Loucy (cell line): ENCODE results near the gene MYBPHL.

Experiments
- H2AFZ ChIP-seq: fragments of 200-600 bp; sonication (generic); 2 replicates; pipeline ENCODE4 v1.6.0; 2016; ENCODE audit warnings: antibody characterized with exemption, mild to moderate bottlenecking, low read length, moderate library complexity
- H3F3A ChIP-seq: fragments of 200-600 bp; 2 replicates; pipeline ENCODE4 v1.6.0; 2016; ENCODE audit warnings: antibody characterized with exemption, low read depth, mild to moderate bottlenecking
- H3K27me3 ChIP-seq: fragments of 200-600 bp; sonication (generic); 2 replicates; pipeline ENCODE4 v1.6.1; 2014; ENCODE audit warnings: low read length, mild to moderate bottlenecking; ENCODE audit not compliant: insufficient read depth, poor library complexity, severe bottlenecking
- H3K36me3 ChIP-seq: fragments of 200-600 bp; sonication (generic); 2 replicates; pipeline ENCODE4 v1.6.1; 2016; ENCODE audit warnings: low read length; ENCODE audit not compliant: insufficient read depth
- H3K4me1 ChIP-seq: fragments of 200-600 bp; sonication (generic); 2 replicates; pipeline ENCODE4 v1.5.1; 2014; ENCODE audit warnings: low read length, mild to moderate bottlenecking; ENCODE audit not compliant: insufficient read depth, poor library complexity, severe bottlenecking
- H3K4me2 ChIP-seq: fragments of 200-600 bp; sonication (generic); 2 replicates; pipeline ENCODE4 v1.6.0; 2014; ENCODE audit warnings: antibody characterized with exemption, low read length, low read depth, mild to moderate bottlenecking; ENCODE audit not compliant: poor library complexity, severe bottlenecking
- H3K4me3 ChIP-seq: fragments of 200-600 bp; sonication (generic); 2 replicates; pipeline ENCODE4 v1.5.1; 2014; ENCODE audit warnings: low read length, mild to moderate bottlenecking, mixed read lengths; ENCODE audit not compliant: poor library complexity, severe bottlenecking
- H3K79me2 ChIP-seq: fragments of 200-600 bp; sonication (generic); 2 replicates; pipeline ENCODE4 v1.6.1; 2014; ENCODE audit warnings: low read length; ENCODE audit not compliant: insufficient read depth
- H3K9ac ChIP-seq: fragments of 200-600 bp; sonication (generic); 2 replicates; pipeline ENCODE4 v1.6.0; 2014; ENCODE audit warnings: mild to moderate bottlenecking, low read depth, low read length, moderate library complexity; ENCODE audit not compliant: poor library complexity, severe bottlenecking
- H3K9me2 ChIP-seq: fragments of 200-600 bp; sonication (generic); replicated peaks from 2 replicates; pipeline ENCODE4 v1.6.1; 2016; ENCODE audit warnings: low read depth, low read length, mixed read lengths
- H3K9me3 ChIP-seq: fragments of 200-600 bp; sonication (generic); 2 replicates; pipeline ENCODE4 v1.6.1; 2014; ENCODE audit warnings: mild to moderate bottlenecking, antibody characterized with exemption, low read length, low read depth; ENCODE audit not compliant: insufficient read depth
- H4K20me1 ChIP-seq: fragments of 200-600 bp; sonication (generic); 2 replicates; pipeline ENCODE4 v1.6.0; 2014; ENCODE audit warnings: antibody characterized with exemption, low read length, mild to moderate bottlenecking; ENCODE audit not compliant: insufficient read depth, poor library complexity, severe bottlenecking
- EZH2phosphoT487 ChIP-seq: fragments of 200-600 bp; IDR thresholded peaks from 2 replicates; pipeline ENCODE4 v1.6.1; 2018; ENCODE audit warnings: antibody characterized with exemption, mild to moderate bottlenecking, moderate library complexity, borderline replicate concordance
- TF ChIP-seq, protein P1 (sequence below): fragments of 200-600 bp; sonication (generic); conservative IDR thresholded peaks from 2 replicates; pipeline ENCODE4 v1.5.1; 2014; ENCODE audit warnings: mild to moderate bottlenecking, antibody characterized with exemption, low read length

Gene MYBPHL

DNA sequence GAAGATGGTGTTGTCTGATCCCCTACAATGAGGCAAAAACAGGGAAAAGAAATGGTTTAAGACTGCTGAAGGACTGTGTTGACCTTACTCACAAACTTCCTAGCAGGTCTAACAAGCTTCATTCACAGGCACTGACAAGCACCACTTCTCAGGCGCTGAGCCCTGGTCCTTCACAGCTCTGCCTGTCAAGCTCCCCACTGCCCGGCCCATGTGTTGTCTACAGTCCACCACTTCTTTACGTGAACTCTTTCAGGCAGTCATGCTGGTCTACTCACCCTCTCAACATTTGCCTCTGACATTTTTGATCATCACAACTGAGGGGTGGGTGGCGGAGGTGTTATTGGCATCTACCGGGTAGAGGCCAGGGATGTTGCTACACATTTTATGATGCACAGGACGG lies 40.7 kb upstream of the MYBPHL start:
- Histone ChIP-seq H3K4me1 (no peaks in the 10 kb centered on the region), H3K79me2 (no peaks in the 10 kb centered on the region), H3K9ac (no peak overlapping the region), H3K9me3 (no peaks in the 10 kb centered on the region), H4K20me1 (no peaks in the 10 kb centered on the region), H3K4me3 (no peak overlapping the region), H3K4me2 (no peak overlapping the region), H3K9me2 (no peaks in the 10 kb centered on the region), H3F3A (no peaks in the 10 kb centered on the region), H3K27me3 (no peaks in the 10 kb centered on the region), H2AFZ (no peak overlapping the region), H3K36me3 (peaks cover 35% of the 10 kb centered on the region; the same call in 1 of the 2 replicates)
- no peak for TF ChIP-seq EZH2phosphoT487
- TF ChIP-seq, protein P1, sequence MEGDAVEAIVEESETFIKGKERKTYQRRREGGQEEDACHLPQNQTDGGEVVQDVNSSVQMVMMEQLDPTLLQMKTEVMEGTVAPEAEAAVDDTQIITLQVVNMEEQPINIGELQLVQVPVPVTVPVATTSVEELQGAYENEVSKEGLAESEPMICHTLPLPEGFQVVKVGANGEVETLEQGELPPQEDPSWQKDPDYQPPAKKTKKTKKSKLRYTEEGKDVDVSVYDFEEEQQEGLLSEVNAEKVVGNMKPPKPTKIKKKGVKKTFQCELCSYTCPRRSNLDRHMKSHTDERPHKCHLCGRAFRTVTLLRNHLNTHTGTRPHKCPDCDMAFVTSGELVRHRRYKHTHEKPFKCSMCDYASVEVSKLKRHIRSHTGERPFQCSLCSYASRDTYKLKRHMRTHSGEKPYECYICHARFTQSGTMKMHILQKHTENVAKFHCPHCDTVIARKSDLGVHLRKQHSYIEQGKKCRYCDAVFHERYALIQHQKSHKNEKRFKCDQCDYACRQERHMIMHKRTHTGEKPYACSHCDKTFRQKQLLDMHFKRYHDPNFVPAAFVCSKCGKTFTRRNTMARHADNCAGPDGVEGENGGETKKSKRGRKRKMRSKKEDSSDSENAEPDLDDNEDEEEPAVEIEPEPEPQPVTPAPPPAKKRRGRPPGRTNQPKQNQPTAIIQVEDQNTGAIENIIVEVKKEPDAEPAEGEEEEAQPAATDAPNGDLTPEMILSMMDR = no peak

DNA sequence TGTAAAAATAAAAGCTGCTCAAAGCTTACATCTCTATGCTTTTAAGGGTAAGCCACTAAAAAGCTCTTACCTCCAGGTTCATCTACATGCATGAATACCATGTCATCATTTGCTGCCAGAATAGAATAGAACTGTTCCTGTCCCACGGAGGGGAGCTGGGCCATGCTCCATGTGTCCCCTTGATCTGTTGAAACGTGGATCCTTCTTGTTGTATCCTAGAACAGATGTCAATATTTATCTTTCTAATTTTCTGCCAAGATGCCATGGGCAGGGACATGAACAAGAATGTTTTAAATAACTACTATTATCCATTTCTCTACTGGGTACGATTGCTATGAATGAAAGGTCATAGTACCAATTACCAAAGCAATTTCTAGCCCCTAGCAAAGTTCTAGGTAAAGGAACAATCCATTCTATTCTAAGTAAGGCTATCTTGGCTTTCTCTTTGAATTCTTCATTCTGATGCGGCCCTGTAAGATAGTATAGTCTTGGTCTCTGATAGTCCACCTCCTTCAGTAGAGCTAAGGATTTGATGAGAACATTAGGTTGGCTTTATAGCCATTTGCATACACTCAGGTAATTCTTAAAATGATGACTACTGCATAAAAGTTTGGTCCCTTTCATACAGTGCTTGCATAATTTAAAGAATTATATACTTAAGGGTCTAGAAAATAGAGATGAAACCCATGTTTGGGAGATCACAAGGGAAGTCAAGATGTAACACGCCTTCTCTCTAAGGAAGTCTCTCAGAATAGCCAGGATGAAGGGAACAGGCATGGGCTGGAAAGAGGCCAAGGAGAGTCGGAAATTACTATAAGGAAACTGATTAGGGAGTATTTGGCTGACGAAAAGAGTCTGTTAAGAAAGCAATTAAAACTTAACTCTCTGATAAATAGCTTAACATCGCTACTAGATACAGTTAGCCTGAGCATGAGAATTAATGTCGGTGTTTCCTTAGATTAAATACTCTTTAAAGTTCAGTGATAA lies 35.4 kb upstream of the MYBPHL start:
- TF ChIP-seq, protein P1 = no peak
- no peak for TF ChIP-seq EZH2phosphoT487
- no peaks in the 10 kb centered on the region for H3K9me3 ChIP-seq
- H3K4me1 ChIP-seq = no peaks in the 10 kb centered on the region
- no peaks in the 10 kb centered on the region for H3K9me2 ChIP-seq
- H3K4me2 ChIP-seq = no peak overlapping the region
- no peak overlapping the region for H3K4me3 ChIP-seq
- no peaks in the 10 kb centered on the region for H3K79me2 ChIP-seq
- H3K9ac ChIP-seq = no peak overlapping the region
- H4K20me1 ChIP-seq = no peaks in the 10 kb centered on the region
- no peak overlapping the region for H2AFZ ChIP-seq
- H3K36me3 ChIP-seq = peaks cover 46% of the 10 kb centered on the region; the same call in 1 of the 2 replicates
- H3K27me3 ChIP-seq = no peaks in the 10 kb centered on the region
- no peaks in the 10 kb centered on the region for H3F3A ChIP-seq

DNA sequence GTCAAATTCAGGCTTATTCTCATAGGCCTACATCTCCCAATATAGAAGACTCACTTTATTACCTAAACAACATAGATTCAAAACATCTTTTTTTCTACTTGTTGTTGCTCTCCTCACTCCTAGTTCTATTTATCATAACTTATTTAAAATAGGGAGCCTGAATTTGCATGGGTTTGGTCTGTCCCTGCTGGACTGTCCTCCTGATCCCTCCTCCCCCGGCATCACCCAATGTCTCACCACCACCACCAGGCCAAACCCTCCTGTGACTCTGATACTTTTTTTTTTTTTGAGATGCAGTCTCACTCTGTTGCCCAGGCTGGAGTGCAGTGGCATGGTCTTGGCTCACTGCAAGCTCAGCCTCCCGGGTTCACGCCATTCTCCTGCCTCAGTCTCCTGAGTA lies 31.8 kb upstream of the MYBPHL start:
- Histone ChIP-seq H3K4me1 (no peaks in the 10 kb centered on the region), H3K4me2 (no peak overlapping the region), H3K9me3 (no peaks in the 10 kb centered on the region), H4K20me1 (no peaks in the 10 kb centered on the region), H3K36me3 (peaks cover 47% of the 10 kb centered on the region; the same call in 1 of the 2 replicates), H3K27me3 (no peaks in the 10 kb centered on the region), H3K79me2 (no peaks in the 10 kb centered on the region), H3K9me2 (no peaks in the 10 kb centered on the region), H3F3A (no peaks in the 10 kb centered on the region), H3K4me3 (no peak overlapping the region), H3K9ac (no peak overlapping the region), H2AFZ (no peak overlapping the region)
- TF ChIP-seq, protein P1 = no peak
- no peak for TF ChIP-seq EZH2phosphoT487
